ENCODE measurements around the gene MBD1.

Gene MBD1

GRCh38 chr18:50250935-50251334 is 30.4 kb downstream of the MBD1 start:
- TF ChIP-seq POLR2AphosphoS5 (IDR thresholded peaks at IDR 0.05; ENCODE audit: low read depth, low read length) (no peak), FOXP2 (optimal IDR thresholded peaks at IDR 0.05; ENCODE audit: borderline replicate concordance, extremely low read depth, extremely low read length, insufficient read depth) (no peak), TAF1 (IDR thresholded peaks at IDR 0.05; ENCODE audit: borderline replicate concordance, insufficient read depth, low read length) (no peak), SIN3A (IDR thresholded peaks at IDR 0.05; ENCODE audit: borderline replicate concordance, insufficient read depth, low read length) (no peak), REST (IDR thresholded peaks at IDR 0.05; ENCODE audit: insufficient read depth in 1 of 2, low read depth in 2 of 2, low read length in 2 of 2) (no peak)

GRCh38 chr18:50249576-50249975 is 31.7 kb downstream of the MBD1 start:
- TF ChIP-seq SIN3A (IDR thresholded peaks at IDR 0.05; ENCODE audit: borderline replicate concordance, insufficient read depth, low read length), result no peak
- no peak for TF ChIP-seq REST (IDR thresholded peaks at IDR 0.05; ENCODE audit: insufficient read depth in 1 of 2, low read depth in 2 of 2, low read length in 2 of 2)
- no peak for TF ChIP-seq POLR2AphosphoS5 (IDR thresholded peaks at IDR 0.05; ENCODE audit: low read depth, low read length)
- no peak for TF ChIP-seq FOXP2 (optimal IDR thresholded peaks at IDR 0.05; ENCODE audit: borderline replicate concordance, extremely low read depth, extremely low read length, insufficient read depth)
- no peak for TF ChIP-seq TAF1 (IDR thresholded peaks at IDR 0.05; ENCODE audit: borderline replicate concordance, insufficient read depth, low read length)

- TF ChIP-seq SIN3A (IDR thresholded peaks at IDR 0.05; ENCODE audit: borderline replicate concordance, insufficient read depth, low read length) (no peak), FOXP2 (optimal IDR thresholded peaks at IDR 0.05; ENCODE audit: borderline replicate concordance, extremely low read depth, extremely low read length, insufficient read depth) (no peak), POLR2AphosphoS5 (IDR thresholded peaks at IDR 0.05; ENCODE audit: low read depth, low read length) (no peak)
Observed at GRCh38 chr18:50247561-50247960, 33.8 kb downstream of the MBD1 start.

- TF ChIP-seq SIN3A (IDR thresholded peaks at IDR 0.05; ENCODE audit: borderline replicate concordance, insufficient read depth, low read length) (no peak), REST (IDR thresholded peaks at IDR 0.05; ENCODE audit: insufficient read depth in 1 of 2, low read depth in 2 of 2, low read length in 2 of 2) (no peak), TAF1 (IDR thresholded peaks at IDR 0.05; ENCODE audit: borderline replicate concordance, insufficient read depth, low read length) (no peak), FOXP2 (optimal IDR thresholded peaks at IDR 0.05; ENCODE audit: borderline replicate concordance, extremely low read depth, extremely low read length, insufficient read depth) (no peak), POLR2AphosphoS5 (IDR thresholded peaks at IDR 0.05; ENCODE audit: low read depth, low read length) (no peak)
Observed at GRCh38 chr18:50240080-50240563, 41.2 kb downstream of the MBD1 start.

GRCh38 chr18:50232419-50232818 is 48.9 kb downstream of the MBD1 start:
- TF ChIP-seq TAF1 (IDR thresholded peaks at IDR 0.05; ENCODE audit: borderline replicate concordance, insufficient read depth, low read length), result no peak
- no peak for TF ChIP-seq POLR2AphosphoS5 (IDR thresholded peaks at IDR 0.05; ENCODE audit: low read depth, low read length)
- TF ChIP-seq SIN3A (IDR thresholded peaks at IDR 0.05; ENCODE audit: borderline replicate concordance, insufficient read depth, low read length), result no peak
- no peak for TF ChIP-seq FOXP2 (optimal IDR thresholded peaks at IDR 0.05; ENCODE audit: borderline replicate concordance, extremely low read depth, extremely low read length, insufficient read depth)
- TF ChIP-seq REST (IDR thresholded peaks at IDR 0.05; ENCODE audit: insufficient read depth in 1 of 2, low read depth in 2 of 2, low read length in 2 of 2), result no peak
